Esophagus muscularis mucosa (tissue), 4 donors: ENCODE measurements around the gene GABRR2. TPM values are rescaled to one million over a fixed set of nuclear protein-coding genes. Genes with fewer than 3 reads are reported as not detected.
A peak's percentile ranks its signal among the peaks of the same experiment; 100 is the strongest.

Experiments used
- DNase-seq: peaks from one replicate; pipeline ENCODE4 v3.0.0-alpha.2; 2017; ENCODE audit errors: extremely low spot score
- H3K27ac ChIP-seq, 4 donors: fragments of 200-600 bp; sonication (generic); replicated peaks in 1 of 4; 1 replicate in 3 of 4; 2 replicates in 1 of 4; pipeline ENCODE4 v1.5.1; 2016 to 2019; ENCODE audit warnings: mild to moderate bottlenecking in 1 of 4
- H3K27me3 ChIP-seq, 4 donors: fragments of 200-600 bp; sonication (generic); one replicate each; pipeline versions ENCODE4 v1.5.1 to v1.6.0; 2016 to 2019
- H3K36me3 ChIP-seq, 4 donors: fragments of 200-600 bp; sonication (generic); one replicate each; pipeline ENCODE4 v1.5.1; 2016 to 2019
- H3K4me1 ChIP-seq, 4 donors: fragments of 200-600 bp; sonication (generic); one replicate each; pipeline ENCODE4 v1.5.1; 2016 to 2019
- H3K4me3 ChIP-seq, 4 donors: fragments of 200-600 bp; sonication (generic); 1 replicate in 2 of 4; 2 replicates in 2 of 4; pipeline ENCODE4 v1.5.1; 2016 to 2019; ENCODE audit warnings: mild to moderate bottlenecking in 4 of 4, moderate library complexity in 1 of 4
- H3K9me3 ChIP-seq, 4 donors: fragments of 200-600 bp; sonication (generic); 1 replicate in 3 of 4; 2 replicates in 1 of 4; pipeline ENCODE4 v1.5.1; 2016 to 2019
- EP300 ChIP-seq: sonication (generic); formaldehyde crosslinking; IDR thresholded peaks from one replicate; pipeline ENCODE4 v1.6.1; 2017; ENCODE audit warnings: antibody characterized with exemption
- POLR2A ChIP-seq: fragments of 450-650 bp; IDR thresholded peaks from one replicate; pipeline ENCODE4 v1.6.1; 2017; ENCODE audit warnings: antibody characterized with exemption, moderate library complexity, mild to moderate bottlenecking, low read depth
- POLR2AphosphoS5 ChIP-seq, 2 donors: sonication (generic); formaldehyde crosslinking; IDR thresholded peaks; one replicate each; pipeline ENCODE4 v1.6.1; 2017; ENCODE audit warnings: antibody characterized with exemption in 2 of 2
- WGBS: methylation state at CpG from one replicate; pipeline ENCODE4 v1.1.5; 2018; 5-methylcytosine and 5-hydroxymethylcytosine counted together
- intact Hi-C: fragments of 100-400 bp; cut with DNase I; formaldehyde crosslinking; loops from one replicate; pipeline ENCODE4 v1.15.1; 2023
- total RNA-seq, 4 donors: library from RNA; depleted of rRNA; stranded (reverse); fragments of >200 nt; gene quantifications; one replicate each; pipeline versions ENCODE4 v1.1.0 to v1.2.1, GENCODE V29; 2016
- TF ChIP-seq, protein P1 (sequence below), 3 experiments: fragments of 200-600 bp in 2 of 3; fragments of 450-650 bp in 1 of 3; sonication (generic) in 2 of 3; IDR thresholded peaks; one replicate each; pipeline ENCODE4 v1.5.1; 2017 to 2019; ENCODE audit warnings: antibody characterized with exemption in 3 of 3, mild to moderate bottlenecking in 2 of 3, moderate library complexity in 1 of 3

GABRR2 gene
- total RNA-seq, 4 donors from 2014 or later = 0.33 to 0.46 (median 0.45) TPM; not detected in 1

DNA sequence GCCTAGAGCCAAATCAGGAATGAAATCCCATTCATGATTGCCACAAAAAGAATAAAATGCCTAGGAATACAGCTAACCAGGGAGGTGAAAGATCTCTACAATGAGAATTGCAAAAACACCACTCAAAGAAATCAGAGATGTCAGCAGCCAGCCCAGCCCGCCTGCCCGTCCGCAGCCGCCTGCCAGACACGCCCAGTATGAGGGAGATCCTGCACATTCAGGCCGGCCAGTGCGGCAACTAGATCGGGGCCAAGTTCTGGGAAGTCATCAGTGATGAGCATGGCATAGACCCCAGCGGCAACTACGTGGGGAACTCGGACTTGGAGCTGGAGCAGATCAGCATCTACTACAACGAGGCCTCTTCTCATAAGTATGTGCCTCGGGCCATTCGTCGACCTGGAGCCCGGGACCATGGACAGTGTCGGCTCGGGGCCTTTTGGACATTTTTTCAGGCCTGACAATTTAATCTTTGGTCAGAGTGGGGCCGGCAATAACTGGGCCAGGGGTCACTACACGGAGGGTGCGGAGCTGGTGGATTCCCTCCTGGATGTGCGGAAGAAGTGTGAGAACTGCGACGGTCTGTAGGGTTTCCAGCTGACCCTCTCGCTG lies 13.4 kb downstream of the GABRR2 start:
- Histone ChIP-seq H3K9me3 (no peaks in the 10 kb centered on the region), H3K27ac (no peak overlapping the region), H3K4me3 (no peak overlapping the region), H3K36me3 (no peaks in the 10 kb centered on the region), H3K4me1 (peaks cover 17 to 21% (median 20%) of the 10 kb centered on the region in 4 donors), H3K27me3 (no peaks in the 10 kb centered on the region)
- intact Hi-C loops = no loop called here
- peak; percentile 80 for DNase-seq
- 93% methylated on average over 16 of the region's 25 CpGs for WGBS
- no peak for TF ChIP-seq POLR2AphosphoS5 (IDR thresholded peaks at IDR 0.05)
- TF ChIP-seq POLR2A = no peak
- TF ChIP-seq, protein P1, sequence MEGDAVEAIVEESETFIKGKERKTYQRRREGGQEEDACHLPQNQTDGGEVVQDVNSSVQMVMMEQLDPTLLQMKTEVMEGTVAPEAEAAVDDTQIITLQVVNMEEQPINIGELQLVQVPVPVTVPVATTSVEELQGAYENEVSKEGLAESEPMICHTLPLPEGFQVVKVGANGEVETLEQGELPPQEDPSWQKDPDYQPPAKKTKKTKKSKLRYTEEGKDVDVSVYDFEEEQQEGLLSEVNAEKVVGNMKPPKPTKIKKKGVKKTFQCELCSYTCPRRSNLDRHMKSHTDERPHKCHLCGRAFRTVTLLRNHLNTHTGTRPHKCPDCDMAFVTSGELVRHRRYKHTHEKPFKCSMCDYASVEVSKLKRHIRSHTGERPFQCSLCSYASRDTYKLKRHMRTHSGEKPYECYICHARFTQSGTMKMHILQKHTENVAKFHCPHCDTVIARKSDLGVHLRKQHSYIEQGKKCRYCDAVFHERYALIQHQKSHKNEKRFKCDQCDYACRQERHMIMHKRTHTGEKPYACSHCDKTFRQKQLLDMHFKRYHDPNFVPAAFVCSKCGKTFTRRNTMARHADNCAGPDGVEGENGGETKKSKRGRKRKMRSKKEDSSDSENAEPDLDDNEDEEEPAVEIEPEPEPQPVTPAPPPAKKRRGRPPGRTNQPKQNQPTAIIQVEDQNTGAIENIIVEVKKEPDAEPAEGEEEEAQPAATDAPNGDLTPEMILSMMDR (IDR thresholded peaks at IDR 0.05) = no peak
- TF ChIP-seq EP300 = no peak

DNA sequence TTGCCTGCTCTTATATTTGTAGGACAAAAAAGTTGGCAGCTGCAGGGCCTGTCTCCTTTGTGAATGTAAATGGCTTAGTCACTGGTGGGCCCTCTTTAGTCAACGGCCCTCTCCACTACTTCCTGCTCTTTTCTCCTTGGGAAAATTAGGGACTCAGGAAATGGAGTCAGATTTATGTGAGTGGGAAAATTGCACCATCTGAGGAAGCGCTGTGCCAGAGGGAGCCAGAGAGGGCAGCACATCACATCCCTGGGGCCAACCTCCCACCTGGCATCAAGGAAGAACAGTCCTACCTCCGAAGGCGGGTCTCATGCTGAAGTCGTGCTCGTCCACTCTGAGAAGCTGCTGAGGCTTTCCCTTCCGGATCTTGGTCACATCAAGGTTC lies 15.6 kb downstream of the GABRR2 start:
- Histone ChIP-seq H3K4me1 (peaks cover 17 to 21% (median 20%) of the 10 kb centered on the region in 4 donors), H3K27me3 (no peaks in the 10 kb centered on the region), H3K36me3 (no peaks in the 10 kb centered on the region), H3K9me3 (no peaks in the 10 kb centered on the region), H3K27ac (no peak overlapping the region), H3K4me3 (no peak overlapping the region)
- 80% methylated on average over 7 of the region's 7 CpGs for WGBS
- DNase-seq = peak; percentile 84
- TF ChIP-seq POLR2AphosphoS5 (IDR thresholded peaks at IDR 0.05) (no peak), POLR2A (no peak), EP300 (no peak)
- TF ChIP-seq, protein P1 (IDR thresholded peaks at IDR 0.05) = no peak
- intact Hi-C loops = no loop called here

- H3K27ac ChIP-seq = peak overlapping the region in 2 of 4 donors; percentile 54 to 57
- no peaks in the 10 kb centered on the region for H3K27me3 ChIP-seq
- no peaks in the 10 kb centered on the region for H3K36me3 ChIP-seq
- H3K4me1 ChIP-seq = peaks cover 17 to 21% (median 20%) of the 10 kb centered on the region in 4 donors
- WGBS = 45% methylated on average over 3 of the region's 4 CpGs
- intact Hi-C loops = no loop called here
- H3K9me3 ChIP-seq = no peaks in the 10 kb centered on the region
- TF ChIP-seq EP300 (no peak), POLR2AphosphoS5 (IDR thresholded peaks at IDR 0.05) (no peak), POLR2A (no peak)
- TF ChIP-seq, protein P1 (IDR thresholded peaks at IDR 0.05) = no peak
- H3K4me3 ChIP-seq = no peak overlapping the region
- DNase-seq = peak; percentile 37
These were observed 16.2 kb downstream of the GABRR2 start for GRCh38 chr6:89298680-89299465.

DNA sequence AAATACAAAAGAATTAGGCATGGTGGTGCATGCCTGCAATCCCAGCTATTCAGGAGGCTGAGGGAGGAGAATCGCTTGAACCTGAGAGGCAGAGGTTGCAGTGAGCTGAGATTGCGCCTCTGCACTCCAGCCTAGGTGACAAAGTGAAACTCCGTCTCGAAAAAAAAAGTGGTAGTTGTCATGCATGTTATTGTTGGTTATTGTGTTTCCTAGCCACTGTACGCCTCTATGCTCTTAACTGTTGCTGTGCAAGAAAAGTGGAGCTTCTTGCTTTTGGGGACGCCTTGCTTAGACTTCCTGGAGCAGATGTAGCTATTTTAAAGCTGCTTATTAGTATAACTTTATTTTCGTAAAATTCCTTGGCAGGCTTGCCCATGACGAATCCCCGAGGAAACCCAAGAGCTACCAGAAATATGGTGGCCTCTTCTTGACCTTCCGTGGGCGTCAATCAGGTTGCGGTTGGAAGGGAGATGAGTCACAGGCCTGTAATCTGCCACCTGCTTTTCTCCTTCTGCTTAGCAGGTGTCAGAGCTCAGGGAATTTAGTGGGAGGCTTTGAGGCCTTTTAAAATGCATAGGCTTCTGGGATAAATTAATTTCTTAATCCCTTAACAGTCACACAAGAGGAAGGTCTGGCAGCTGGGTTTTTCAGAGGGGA lies 17.3 kb downstream of the GABRR2 start:
- peak; percentile 60 to 80 for TF ChIP-seq POLR2AphosphoS5 (IDR thresholded peaks at IDR 0.05)
- TF ChIP-seq, protein P1 (IDR thresholded peaks at IDR 0.05) = no peak
- no peak overlapping the region for H3K4me3 ChIP-seq
- peak; percentile 80 for DNase-seq
- no peaks in the 10 kb centered on the region for H3K9me3 ChIP-seq
- H3K27ac ChIP-seq = peak overlapping the region in 3 of 4 donors; percentile 28 to 57 (median 54)
- peaks cover 17 to 21% (median 20%) of the 10 kb centered on the region in 4 donors for H3K4me1 ChIP-seq
- intact Hi-C loops = no loop called here
- 40% methylated on average over 11 of the region's 12 CpGs for WGBS
- no peaks in the 10 kb centered on the region for H3K27me3 ChIP-seq
- H3K36me3 ChIP-seq = no peaks in the 10 kb centered on the region
